GM18507 (cell line): ENCODE results near the gene TCN2.

Experiments
- DNase-seq: peaks from one replicate; pipeline ENCODE4 v3.0.0; 2011; ENCODE audit warnings: low read depth; ENCODE audit not compliant: insufficient read length; ENCODE audit errors: extremely low spot score
- FAIRE-seq: peaks from 2 replicates; lab custom pipeline; 2011; peaks lifted over from hg19 to GRCh38; lab: Jason Lieb, UNC

The TCN2 gene

DNA sequence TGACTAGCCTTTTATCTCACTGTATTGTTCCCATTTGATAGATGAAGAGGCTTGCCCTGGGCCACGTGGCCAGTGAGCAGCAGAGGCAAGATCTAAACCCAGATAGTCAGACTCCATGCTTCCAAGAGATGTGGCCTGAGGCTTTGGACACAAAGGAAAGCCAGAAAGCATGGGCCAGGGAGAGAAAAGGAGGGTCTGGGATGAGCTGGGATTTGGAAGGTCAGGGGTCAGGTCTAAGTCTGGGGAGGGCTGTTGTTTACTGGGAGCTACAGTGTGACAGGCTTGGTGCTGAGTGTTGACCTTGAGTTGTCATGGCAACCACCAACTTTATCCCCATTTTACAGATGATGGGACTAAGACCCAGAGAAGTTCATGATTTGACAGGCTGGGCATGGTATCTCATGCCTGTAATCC lies 30.7 kb downstream of the TCN2 start:
- no peak for DNase-seq

DNA sequence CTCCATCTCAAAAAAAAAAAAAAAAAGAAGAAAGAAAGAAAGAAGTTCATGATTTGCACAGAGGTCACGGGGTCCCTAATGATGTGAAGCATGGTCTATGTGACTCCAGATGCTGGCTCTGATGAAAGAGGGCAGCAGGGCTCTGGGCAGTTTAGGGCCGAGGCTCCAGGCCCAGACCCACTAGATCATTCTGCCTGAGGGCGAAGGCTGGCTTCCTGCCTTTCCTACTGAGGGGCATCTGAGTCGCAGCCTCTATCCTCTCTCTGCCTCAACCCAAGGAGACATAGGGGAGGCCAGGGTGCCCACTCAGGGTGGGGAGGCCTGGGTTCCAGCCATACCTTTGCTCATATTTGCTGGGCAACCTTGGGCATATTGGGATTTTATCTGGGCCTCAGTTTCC lies 33.4 kb downstream of the TCN2 start:
- FAIRE-seq (no peak), DNase-seq (no peak)

More for the DNA sequence above, 30.7 kb downstream of the TCN2 start:
- no peak for FAIRE-seq

DNA sequence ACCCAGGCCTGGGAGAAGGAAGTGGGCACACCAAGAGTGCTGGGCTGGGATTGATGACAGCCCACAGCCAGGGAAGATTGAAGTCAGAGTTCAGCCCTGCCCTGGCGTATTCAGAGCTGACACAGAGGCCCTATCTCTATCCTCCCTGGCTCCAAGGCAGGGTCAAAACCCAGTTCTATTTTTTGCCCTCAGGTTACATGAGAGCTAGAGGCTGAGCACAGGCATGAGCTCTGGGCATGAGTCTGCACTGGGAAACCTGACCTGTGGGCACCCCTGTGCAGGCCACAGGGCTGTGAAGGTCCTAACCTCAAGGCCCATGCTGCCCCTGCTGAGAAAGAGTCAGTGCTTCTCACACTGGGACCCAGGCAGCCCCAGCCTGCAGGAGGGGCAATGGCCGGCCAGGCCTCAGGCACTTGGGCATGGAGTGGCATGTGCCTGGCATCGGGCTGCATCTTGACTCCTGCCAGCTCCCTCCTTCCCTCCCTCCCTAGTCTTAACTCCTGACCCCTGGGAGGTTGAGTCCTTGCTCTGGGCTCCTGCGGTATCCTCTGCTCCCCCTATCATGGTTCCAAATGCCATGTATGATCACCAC lies 34.0 kb downstream of the TCN2 start:
- DNase-seq (no peak), FAIRE-seq (no peak)

DNA sequence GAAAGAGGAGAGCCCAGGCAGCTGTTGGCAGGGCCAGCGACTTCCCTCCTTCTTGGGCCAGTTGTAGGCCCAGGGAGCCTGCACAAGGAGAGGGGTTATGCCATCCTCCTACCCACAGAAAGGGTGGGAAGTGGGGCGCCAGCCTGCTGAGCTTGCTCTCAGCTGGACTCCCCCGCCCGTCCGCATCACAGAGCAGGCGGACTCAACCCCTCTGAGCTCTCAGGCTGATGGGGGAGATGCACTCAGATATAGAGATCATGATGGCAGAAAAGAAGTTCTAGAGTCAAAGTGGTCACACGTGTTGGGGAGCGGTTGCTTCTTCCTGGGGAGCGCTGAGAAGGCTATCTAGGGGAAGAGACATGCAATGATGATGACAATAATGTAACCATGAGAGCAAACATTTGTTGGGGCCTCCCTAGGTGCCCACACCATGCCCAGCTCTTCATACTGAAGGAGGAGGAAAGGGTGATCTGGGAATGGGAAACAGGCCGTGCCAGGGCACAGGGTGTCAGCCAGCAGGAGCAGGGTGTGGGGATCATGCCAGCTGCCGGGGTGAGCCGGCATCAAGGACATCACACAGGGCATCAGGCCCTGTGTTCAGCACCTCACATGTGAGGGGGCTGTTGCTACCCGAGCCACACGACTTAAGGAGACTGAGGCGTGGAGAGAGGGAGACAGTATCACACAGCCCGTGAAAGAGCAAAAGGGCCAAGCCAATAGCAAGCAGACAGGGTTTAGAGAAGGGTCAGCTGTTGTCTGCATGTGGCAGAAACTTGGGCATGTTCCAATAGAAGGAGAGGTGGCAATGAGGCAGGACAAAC lies 36.3 kb downstream of the TCN2 start:
- no peak for FAIRE-seq
- no peak for DNase-seq

DNA sequence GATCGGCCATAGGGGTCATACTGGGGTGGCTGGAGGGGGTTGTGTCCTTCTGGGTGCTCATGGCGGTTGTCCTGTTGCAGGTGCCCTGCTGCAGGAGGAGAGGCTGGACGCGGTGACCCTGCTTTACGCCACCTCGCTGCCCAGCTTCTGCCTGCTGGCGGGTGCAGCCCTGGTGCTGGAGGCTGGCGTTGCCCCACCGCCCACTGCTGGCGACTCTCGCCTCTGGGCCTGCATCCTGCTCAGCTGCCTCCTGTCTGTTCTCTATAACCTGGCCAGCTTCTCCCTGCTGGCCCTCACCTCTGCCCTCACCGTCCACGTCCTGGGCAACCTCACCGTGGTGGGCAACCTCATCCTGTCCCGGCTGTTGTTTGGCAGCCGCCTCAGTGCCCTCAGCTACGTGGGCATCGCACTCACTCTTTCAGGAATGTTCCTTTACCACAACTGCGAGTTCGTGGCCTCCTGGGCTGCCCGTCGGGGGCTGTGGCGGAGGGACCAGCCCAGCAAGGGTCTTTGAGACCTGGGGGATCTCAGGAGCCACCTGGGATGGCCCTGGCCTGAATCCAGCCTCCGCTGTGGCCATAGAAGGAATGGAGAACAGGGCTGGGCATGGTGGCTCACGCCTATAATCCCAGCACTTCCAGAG lies 39.7 kb downstream of the TCN2 start:
- DNase-seq, result no peak
- no peak for FAIRE-seq

DNA sequence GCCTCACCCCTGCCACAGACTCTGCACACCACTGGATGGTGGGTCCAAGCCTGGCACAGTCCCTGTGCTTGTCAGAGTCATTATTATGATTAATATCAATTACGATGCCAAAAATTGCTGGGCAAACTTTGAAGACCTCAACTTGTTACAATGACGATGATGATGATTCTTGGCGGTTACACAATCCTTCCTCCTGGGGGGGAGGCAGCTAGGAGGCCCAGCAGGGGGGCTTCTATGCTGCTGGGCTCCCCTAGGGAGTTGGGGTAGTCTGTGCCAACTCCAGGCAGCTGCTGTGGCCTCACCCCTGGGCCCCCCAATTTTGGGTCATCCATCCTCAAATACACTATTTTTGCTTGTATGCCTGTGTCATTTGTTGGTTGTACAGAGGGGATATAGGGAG lies 40.6 kb downstream of the TCN2 start:
- DNase-seq (no peak), FAIRE-seq (no peak)

DNA sequence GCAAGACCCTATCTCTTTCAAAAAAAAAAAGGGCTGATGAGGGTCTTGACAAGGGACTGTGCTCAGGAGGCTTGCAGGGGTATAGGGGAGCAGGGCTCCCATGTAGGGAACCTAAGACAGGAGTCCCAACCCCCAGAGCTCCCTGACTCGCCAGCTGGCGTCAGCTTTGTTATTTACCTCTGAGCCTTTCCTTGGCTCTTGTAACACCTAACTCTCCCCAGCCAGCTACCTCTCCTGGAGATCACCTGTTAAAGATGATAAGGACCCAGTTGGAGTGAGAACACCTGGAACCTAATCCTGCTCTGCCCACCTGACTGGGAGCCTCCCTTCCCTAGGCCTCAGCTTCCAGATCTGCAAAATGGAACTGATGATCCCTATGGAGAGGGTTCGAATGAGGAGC lies 41.9 kb downstream of the TCN2 start:
- FAIRE-seq, result no peak

DNA sequence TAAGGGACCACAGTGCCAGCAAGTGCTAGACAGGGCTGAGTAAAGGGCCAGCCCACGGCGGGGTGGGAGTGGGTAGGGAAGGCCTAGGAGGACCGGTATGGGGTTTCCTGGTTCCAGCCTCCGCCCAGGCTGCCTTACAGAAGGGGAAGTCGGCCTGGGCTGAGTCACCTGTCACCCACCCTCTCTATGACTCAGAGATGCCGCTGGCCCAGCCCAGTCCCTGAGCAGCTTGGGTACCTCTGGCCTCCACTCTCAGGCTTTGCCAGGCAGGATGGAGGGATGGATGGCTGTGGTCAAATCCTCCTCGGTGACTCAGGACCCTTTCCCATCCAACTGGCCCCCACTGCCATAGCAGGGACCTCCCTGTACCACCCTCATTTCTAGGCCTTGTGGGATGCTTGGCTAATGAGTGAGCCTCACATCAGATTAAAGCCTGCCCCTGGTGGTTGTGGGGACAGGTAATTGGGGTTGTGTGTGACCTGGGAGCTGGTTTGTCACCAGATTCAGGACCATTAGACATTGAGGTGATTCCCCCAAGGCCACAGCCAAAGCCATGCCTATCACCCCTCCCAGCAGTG lies 42.5 kb downstream of the TCN2 start:
- no peak for FAIRE-seq
- no peak for DNase-seq

More for the DNA sequence above, 41.9 kb downstream of the TCN2 start:
- no peak for DNase-seq

DNA sequence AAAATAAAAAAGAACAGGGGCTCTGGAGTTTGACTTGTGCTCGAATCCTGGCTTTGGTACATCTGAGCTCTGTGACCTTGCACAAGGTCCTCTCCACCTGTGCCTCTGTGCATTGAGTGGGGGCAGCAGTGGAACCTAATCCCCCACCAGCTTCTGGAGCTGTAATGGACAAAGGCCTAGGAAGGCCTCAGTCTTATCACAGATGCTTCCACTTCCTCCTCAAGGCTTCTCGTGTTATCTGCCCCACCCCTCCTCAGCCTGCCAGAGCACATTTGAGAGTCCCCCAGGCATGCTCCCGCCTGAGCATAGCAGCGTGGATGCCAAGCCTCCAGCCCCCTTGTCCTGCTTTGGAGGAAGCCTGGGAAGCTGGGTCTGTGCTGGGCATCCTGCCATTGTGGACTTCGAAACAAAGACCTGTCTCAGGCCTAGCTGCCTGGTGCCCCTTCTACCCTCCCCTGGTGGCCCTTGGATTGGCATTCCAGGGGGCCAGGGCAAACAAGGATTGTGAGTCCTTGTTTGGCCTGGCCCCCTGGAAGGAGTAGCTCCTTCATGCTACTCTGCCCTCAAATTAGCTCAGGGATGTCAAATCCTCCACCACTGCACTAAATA lies 43.6 kb downstream of the TCN2 start:
- DNase-seq (no peak), FAIRE-seq (no peak)

DNA sequence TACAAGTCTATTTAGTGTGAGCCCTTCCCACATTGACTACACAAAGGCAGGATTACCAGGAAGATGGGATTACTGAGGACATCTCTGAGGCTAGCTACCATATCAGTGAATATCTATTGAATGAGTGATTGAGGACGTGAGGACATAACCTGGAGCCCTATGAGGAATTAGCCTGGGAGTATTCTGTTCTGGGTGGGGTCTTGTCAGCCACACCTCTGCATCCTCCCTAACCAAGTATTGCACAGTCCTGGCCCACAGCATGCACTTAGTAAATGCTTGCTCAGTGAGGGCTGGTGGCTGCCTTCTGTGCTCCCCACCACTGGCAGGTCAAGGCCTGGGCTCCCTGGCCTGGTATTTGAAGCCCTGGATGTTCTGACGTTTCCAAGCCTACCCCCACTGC lies 45.9 kb downstream of the TCN2 start:
- DNase-seq (no peak), FAIRE-seq (no peak)

DNA sequence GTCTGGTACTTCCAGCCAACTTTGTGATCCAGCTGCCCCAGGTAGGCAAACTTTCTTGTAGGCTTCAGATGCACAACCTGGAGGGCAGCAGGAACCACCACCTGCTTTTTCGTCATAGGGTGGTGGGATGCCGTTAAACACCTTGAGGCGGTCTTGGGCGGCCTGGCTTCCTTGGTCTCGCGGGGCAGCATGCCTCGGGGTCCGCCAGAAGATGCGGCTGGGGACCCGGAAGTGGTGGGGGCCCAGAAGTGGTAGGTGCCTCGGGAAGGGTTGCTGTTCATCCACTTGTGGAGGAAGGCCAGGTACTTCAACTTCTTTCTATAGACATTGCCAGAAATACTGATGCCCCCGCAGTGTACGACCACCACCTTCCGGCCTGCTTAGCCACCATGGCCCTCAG lies 47.4 kb downstream of the TCN2 start:
- no peak for DNase-seq
- no peak for FAIRE-seq

DNA sequence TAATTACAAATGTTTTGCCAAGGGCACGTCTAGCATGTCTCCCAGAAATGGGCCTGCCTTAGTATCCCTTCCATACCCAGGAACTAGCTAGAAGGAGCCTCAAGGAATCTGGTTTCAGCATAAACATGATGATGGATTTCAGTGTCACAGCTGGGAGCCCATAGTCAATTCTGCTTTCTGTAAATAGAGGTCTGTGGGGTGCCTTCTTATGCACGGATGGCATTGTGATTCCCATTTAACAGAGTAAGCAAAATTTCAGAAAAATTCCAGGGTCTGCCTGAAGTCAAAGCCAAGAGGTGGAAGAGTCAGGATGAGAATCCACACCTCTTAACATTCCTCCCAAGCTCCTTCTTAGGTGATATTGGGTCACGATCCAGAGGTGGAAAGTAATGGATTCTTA lies 48.6 kb downstream of the TCN2 start:
- no peak for FAIRE-seq
- DNase-seq, result no peak

DNA sequence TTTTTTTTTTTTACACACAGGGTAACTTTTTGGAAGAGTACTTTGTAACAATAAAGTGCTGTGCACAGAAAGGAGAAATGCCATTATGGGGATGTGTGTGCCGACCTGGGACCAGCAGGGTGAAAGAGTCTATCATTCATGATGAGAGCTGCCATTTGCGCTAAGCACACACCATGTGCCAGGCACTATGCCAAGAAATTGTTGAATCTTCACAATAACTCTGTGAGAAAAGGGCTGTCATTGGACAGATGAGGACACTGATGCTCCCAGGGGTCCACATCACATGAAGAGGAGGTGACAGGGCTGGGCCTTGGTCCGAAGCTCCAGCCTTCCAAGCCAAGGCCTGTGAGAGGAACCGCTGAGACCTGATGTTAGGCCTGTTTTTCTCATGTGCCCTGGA lies 55.1 kb downstream of the TCN2 start:
- DNase-seq, result no peak
- FAIRE-seq, result no peak

DNA sequence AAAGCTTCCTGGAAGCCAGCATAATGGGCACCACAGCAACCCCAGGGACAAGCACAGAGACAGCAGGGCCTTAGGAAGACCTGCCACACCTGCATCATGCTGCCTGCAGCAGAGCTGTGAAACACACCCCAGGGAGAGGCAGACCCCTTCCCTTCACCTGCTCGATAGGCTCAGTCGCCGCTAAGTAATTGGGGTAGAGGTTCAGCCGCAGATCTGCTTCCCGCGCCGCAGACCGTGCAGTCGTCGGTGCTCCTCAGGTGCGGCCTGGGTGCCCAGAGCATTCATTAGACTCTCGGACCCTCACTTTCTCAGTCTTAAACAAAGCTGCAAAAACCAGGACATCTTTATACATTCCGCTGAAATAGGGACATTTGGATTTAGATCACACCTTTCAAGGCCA lies 57.8 kb downstream of the TCN2 start:
- DNase-seq, result no peak
- no peak for FAIRE-seq

DNA sequence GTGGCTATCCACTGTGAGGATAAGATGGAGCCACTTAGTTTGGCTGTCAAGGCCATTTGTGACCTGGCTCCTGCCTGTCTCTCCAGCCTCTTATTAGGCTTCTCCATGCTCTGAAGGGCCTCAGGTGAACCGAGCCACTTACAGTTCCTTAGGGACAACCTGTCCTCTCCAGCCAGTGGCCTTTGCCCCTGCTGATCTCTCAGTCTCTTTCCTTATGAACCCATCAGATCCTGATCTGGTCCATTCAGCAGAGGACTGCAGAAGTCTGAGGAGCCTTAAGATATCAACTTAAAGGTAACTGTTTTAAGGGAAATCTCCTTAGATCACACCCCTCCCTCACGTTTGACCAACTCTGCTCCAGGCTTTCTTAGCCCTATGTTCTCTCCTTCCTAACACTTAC lies 58.3 kb downstream of the TCN2 start:
- DNase-seq, result no peak
- no peak for FAIRE-seq

DNA sequence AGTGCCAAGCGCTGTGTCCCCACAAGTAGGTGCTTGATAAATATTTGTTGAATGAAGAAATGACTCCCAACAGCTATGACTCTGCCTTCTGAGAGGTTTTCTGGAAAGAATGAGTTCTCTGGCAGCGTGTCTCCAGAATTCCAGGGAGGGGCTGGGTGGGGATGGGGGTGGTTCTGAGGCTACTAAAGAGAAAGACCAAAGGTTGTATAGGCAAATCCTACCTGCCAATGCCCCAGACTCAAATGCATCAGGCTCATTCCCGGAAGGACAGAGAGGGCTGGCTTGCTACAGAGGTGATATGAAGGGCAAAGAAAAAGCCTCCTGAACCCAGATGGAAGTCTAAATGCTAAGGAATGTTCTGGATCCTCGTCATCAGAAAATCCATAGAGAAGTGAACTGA lies 58.8 kb downstream of the TCN2 start:
- FAIRE-seq (no peak), DNase-seq (no peak)

DNA sequence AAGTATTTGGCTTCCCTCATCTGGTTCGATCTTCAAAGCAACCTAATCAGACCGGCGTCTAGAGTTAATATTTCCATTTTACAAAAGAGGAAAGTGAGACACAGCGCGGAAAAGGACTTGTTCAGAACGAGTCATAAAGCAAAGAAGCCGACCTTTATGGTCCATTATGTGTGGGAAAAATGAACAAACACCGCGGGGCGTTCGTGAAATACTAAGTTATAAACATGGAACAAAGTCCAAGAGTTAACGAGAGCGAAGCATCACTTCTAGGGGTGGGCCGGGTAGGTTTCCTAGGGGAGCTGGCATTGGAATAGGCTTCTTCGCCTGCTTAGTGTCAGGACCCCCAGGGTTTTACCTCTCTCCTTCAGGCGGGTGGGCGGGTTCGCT lies 60.1 kb downstream of the TCN2 start:
- FAIRE-seq, result no peak
- DNase-seq, result no peak

DNA sequence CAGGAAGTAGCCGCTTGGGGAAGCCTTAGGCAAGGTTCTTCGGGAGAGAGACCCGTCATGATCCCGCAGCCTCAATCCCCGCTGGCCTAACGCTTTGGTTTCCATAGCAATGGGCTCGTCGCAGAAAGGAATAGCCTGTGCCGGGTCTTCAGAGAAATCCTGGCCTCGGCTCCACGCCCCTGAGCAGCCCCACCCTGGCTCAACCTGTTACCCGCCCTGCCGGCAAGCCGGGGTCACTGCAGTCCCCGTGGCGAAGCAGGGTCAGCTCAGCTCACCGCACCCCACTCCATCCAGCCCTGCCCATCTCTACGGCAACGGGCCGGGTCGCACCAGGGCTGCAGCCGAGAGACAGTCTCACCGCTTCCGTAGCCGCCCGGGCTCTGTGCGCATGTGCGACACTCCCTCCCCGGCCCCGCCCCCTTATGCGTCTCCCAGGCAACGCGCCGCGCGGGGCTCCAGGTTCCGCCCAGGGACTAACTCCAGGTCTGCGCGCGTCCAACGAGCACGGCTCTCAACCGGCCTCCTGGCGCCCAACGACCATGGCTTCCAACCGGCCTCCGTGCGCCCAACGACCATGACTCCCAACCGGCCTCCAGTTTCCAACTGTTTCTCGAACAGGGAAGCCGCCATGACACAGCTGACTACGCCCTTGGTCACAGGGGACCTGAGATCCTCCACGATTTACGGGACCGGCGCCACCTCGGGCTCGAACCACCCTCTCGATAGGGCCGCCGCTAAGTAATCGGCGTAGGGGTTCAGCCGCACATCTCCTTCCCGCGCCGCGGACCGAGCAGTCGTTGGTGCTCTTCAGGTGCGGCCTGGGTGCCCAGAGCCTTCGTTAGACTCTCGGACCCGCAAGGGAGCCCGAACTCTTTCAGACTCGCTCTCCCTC lies 60.8 kb downstream of the TCN2 start, which contains the start of gene DUSP18:
Gene DUSP18, minus strand, starts transcription at position 382 of the 892 bp plus-strand sequence. CDS start 3,872 bp downstream, outside the sequence.
- FAIRE-seq (peak; percentile 96), DNase-seq (peak; percentile 98)

DNA sequence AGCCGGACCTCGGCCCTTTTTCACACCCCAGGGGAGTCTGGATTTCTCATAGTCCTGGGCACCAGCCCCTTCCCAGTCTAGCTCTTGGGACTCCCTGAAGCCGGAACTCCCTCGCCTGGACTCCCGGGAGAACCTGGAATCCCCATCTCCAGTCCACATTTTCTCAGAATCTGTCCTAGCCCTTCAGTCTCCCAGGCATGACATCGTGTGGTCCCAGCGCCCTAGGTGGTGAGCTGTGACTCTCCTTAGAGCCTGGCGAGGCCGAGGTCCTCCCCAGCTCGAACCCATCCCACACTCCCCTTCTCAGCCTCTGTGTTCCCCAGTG lies 61.4 kb downstream of the TCN2 start:
- FAIRE-seq, result no peak

More for the DNA sequence above, 61.4 kb downstream of the TCN2 start:
- DNase-seq, result no peak
